Measurements from ENCODE around the gene P2RX1.

DNA sequence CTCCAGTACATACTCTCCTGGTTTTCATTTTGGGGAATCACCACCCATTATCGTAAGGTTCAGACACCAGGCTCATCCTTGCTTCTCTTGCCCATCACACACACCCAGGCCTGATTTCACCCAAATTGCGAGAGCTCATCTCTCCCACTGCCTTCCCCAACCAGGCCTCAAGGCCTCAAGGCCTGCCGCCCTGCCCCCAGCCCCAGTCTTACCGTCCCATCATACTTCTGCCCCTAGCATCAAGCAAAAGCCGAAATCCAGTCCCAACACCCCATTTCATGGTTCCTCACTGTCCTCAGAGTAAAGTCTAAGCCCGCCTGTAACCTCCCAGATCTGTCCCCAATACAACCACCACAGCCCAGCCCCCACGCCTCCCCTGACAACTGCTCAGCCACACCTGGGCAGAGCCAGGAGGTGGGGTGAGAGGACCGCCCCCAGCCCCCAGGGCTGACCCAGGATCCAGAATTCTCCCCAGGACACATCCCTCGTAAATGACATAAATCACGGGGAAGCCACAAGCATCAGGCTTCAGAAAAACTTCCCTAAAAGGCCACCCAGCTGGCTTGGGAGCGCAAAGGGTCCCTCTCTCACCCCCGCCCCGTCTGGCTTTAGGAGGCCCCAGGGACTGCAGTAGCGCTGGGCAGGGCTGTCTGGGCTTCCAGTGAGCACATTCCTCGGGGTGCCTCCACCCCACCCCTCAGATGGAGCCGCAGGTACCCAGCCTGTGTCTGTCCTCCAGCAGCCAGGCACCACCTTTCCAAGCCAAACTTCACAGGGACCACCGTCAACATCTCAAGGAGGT, 9.6 kb upstream of the P2RX1 start:
- no peak for TF ChIP-seq POLR2A (IDR thresholded peaks at IDR 0.05)
- TF ChIP-seq, protein P1, sequence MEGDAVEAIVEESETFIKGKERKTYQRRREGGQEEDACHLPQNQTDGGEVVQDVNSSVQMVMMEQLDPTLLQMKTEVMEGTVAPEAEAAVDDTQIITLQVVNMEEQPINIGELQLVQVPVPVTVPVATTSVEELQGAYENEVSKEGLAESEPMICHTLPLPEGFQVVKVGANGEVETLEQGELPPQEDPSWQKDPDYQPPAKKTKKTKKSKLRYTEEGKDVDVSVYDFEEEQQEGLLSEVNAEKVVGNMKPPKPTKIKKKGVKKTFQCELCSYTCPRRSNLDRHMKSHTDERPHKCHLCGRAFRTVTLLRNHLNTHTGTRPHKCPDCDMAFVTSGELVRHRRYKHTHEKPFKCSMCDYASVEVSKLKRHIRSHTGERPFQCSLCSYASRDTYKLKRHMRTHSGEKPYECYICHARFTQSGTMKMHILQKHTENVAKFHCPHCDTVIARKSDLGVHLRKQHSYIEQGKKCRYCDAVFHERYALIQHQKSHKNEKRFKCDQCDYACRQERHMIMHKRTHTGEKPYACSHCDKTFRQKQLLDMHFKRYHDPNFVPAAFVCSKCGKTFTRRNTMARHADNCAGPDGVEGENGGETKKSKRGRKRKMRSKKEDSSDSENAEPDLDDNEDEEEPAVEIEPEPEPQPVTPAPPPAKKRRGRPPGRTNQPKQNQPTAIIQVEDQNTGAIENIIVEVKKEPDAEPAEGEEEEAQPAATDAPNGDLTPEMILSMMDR (IDR thresholded peaks at IDR 0.05), result no peak
- TF ChIP-seq EP300 (IDR thresholded peaks at IDR 0.05; ENCODE audit: low read depth), result no peak
- TF ChIP-seq POLR2AphosphoS5 (IDR thresholded peaks at IDR 0.05), result no peak
